AG04450 (cell line): ENCODE measurements around the gene ATP2A3. TPM values are rescaled to one million over a fixed set of nuclear protein-coding genes. Genes with fewer than 3 reads are reported as not detected.

Experiments used
- CTCF ChIA-PET: fragments of 300-600, 350-600 bp; formaldehyde crosslinking; extraction: SDS; loops from one replicate; lab custom pipeline; 2022; ENCODE audit warnings: antibody characterized with exemption, inconsistent platforms; lab: Charles Lee
- POLR2A ChIA-PET: fragments of 350-600 bp; formaldehyde crosslinking; extraction: SDS; loops from one replicate; lab custom pipeline; 2021; ENCODE audit warnings: antibody characterized with exemption, inconsistent platforms; lab: Yijun Ruan, JAX
- DNase-seq: peaks from one replicate; pipeline ENCODE4 v3.0.0-alpha.2; 2011; ENCODE audit warnings: low read depth, low spot score
- H3K27ac ChIP-seq: one replicate; pipeline ENCODE4 v1.5.1; 2012; ENCODE audit warnings: low read depth, low read length, control low read depth
- H3K27me3 ChIP-seq: one replicate; pipeline ENCODE4 v1.6.0; 2012; ENCODE audit warnings: low read length; ENCODE audit not compliant: control insufficient read depth, insufficient read depth
- H3K4me3 ChIP-seq: 2 replicates; pipeline ENCODE4 v1.5.1; 2011; ENCODE audit warnings: mild to moderate bottlenecking, low read depth, low read length, control low read depth
- H3K9me3 ChIP-seq: 2 replicates; pipeline ENCODE4 v1.5.1; 2012; ENCODE audit warnings: low read length; ENCODE audit not compliant: control insufficient read depth, insufficient read depth
- CTCF ChIP-seq: IDR thresholded peaks from 2 replicates; pipeline ENCODE4 v1.5.1; 2011; ENCODE audit warnings: low read depth, low read length, control low read depth, inconsistent platforms
- polyA plus RNA-seq: library from polyadenylated mRNA; depleted of rRNA; stranded (reverse); fragments of >200 nt; gene quantifications from 2 replicates; pipeline ENCODE4 v1.2.3, GENCODE V29; 2011

The ATP2A3 gene
- polyA plus RNA-seq, 1 experiment = 0.46 TPM

- H3K27ac ChIP-seq = no peak overlapping the region
- CTCF ChIA-PET = interaction anchor here (2.9 kb wide), 1 partner anchor 10 kb away, joined by 24 read pairs; no protein-coding TSS in a partner anchor
- TF ChIP-seq CTCF = no peak
- DNase-seq = no peak
- POLR2A ChIA-PET = no interaction called here
- H3K27me3 ChIP-seq = peaks cover 4% of the 10 kb centered on the region
- no peak overlapping the region for H3K4me3 ChIP-seq
- H3K9me3 ChIP-seq = no peaks in the 10 kb centered on the region; the same call in 1 of the 2 replicates
Measured at GRCh38 chr17:3903881-3904290, 60.4 kb downstream of the ATP2A3 start.

DNA sequence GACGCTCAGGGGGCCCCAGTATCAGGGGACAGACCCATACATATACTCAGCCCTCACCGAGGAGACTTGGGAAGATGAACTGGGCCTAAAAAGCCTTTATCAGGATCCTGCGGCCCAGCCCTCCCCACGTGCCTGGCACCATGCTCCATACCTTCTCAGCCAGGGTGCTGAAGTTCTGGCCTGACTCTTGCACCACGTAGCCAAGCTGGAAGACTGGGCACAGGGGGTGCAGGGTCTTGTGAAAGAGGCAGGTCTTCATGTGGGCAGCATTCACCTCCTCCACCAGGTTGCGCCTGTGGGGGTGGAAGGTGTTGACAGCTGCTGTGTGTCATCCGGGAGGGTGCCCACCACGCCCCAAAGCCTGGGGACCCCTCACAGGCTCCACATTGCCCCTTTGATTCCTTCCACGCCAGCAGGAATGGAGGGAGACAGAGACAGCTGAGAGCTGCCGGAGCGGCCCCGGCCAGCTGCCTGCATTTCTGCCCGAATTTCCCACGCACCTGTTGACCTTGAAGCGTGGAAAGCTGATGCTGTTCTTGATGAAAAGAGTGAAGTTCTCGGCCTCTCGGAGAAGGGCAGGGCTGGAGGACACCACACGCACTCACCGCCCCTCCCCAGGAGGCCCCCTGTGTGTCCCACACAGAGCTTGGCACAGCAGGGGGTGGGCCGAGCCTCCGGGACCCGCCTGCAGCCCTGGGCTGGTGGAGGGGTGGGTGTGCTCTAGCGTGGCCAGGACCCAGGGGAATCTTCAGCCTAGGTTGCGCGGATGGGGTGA lies 61.0 kb downstream of the ATP2A3 start:
- DNase-seq = no peak
- Histone ChIP-seq H3K27me3 (peaks cover 4% of the 10 kb centered on the region), H3K9me3 (no peaks in the 10 kb centered on the region; the same call in 1 of the 2 replicates), H3K27ac (no peak overlapping the region), H3K4me3 (no peak overlapping the region)
- CTCF ChIA-PET = interaction anchor here (2.9 to 3.1 kb wide), 2 partner anchors 10 to 11 kb away, joined by 24 read pairs; no protein-coding TSS in a partner anchor
- POLR2A ChIA-PET = interaction anchor here (0.6 kb wide), 1 partner anchor 239 kb away, joined by 3 read pairs; no protein-coding TSS in a partner anchor
- TF ChIP-seq CTCF = no peak

DNA sequence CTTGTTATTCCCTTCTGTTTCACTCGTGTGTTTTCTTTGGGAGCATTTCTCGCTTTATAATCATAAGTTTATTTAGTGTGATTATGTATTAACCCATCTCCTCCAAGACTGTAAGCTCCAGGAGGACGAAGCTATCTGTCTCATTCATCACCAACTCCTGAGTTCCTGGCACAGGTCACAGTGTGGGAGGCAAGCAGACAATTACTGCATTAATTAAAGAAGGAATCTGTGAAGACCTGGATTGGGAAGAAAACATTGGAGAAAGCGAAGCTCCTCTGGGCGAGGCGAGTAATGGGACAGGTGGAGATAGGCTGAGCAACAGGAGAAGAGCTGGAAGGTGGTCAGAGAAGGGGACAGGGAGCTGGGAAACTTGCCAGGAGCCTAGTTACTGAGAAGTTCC lies 63.6 kb downstream of the ATP2A3 start:
- no peak overlapping the region for H3K27ac ChIP-seq
- H3K9me3 ChIP-seq = no peaks in the 10 kb centered on the region; the same call in 1 of the 2 replicates
- POLR2A ChIA-PET = no interaction called here
- H3K4me3 ChIP-seq = no peak overlapping the region
- no peak for TF ChIP-seq CTCF
- CTCF ChIA-PET = interaction anchor here (0.8 to 3.1 kb wide), 2 partner anchors 13 to 37 kb away, joined by 4 to 24 read pairs; no protein-coding TSS in a partner anchor
- H3K27me3 ChIP-seq = peaks cover 4% of the 10 kb centered on the region
- no peak for DNase-seq

DNA sequence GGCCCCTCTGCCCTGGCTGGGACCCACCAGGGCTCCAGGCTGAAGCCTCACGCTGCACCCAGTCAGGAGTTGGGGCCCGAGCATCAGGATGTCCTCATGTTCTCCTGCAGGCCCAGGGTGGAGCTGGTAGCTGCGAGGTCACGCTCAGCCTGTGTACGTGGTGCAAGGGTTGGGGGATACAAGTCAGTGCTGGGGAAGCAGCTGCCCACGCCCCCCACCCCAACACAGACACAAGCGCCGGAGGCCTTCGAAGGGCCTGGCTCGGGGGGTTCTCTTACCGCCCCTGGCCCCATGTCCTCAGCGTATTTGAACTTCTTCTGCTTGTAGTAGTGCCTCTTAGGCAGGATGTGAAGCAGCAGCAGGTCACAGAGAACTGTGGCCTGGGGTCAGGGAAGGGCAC lies 66.5 kb downstream of the ATP2A3 start:
- POLR2A ChIA-PET = no interaction called here
- Histone ChIP-seq H3K9me3 (no peaks in the 10 kb centered on the region; the same call in 1 of the 2 replicates), H3K27me3 (no peaks in the 10 kb centered on the region), H3K4me3 (no peak overlapping the region), H3K27ac (no peak overlapping the region)
- no peak for TF ChIP-seq CTCF
- no peak for DNase-seq
- CTCF ChIA-PET = interaction anchor here (0.6 kb wide), 1 partner anchor 15 kb away, joined by 3 read pairs; no protein-coding TSS in a partner anchor

DNA sequence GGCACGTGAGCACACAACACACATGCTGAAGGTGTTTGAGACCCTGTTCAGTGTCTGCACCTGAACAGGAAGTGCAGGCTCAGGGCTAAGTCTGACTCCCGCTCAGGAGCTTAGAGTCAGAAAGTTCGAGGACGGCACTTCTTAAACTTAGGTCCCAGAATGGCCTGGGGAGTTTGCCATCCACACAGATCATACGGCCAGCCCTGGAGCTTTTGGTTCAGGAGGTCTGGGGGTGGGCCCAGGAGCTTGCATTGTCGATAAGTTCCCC lies 67.3 kb downstream of the ATP2A3 start:
- Histone ChIP-seq H3K27me3 (no peaks in the 10 kb centered on the region), H3K4me3 (no peak overlapping the region), H3K27ac (no peak overlapping the region), H3K9me3 (no peaks in the 10 kb centered on the region; the same call in 1 of the 2 replicates)
- CTCF ChIA-PET = interaction anchor here (0.6 to 0.9 kb wide), 2 partner anchors 16 to 17 kb away, joined by 3 read pairs; no protein-coding TSS in a partner anchor
- no peak for TF ChIP-seq CTCF
- no peak for DNase-seq
- POLR2A ChIA-PET = no interaction called here
